Measurements from ENCODE around the gene COL13A1.

The COL13A1 gene

GRCh38 chr10:69878038-69878437, 76.3 kb downstream of the COL13A1 start:
- Histone ChIP-seq H3K27ac (ENCODE audit: low read depth, low read length) (no peak overlapping the region), H3K36me3 (ENCODE audit: control insufficient read depth, insufficient read depth, low read length) (no peaks in the 10 kb centered on the region), H3K27me3 (ENCODE audit: control insufficient read depth, insufficient read depth, low read length) (no peaks in the 10 kb centered on the region; the same call in 1 of the 2 replicates), H3K4me1 (ENCODE audit: control insufficient read depth, insufficient read depth, low read length) (peaks cover 36% of the 10 kb centered on the region), H3K4me3 (ENCODE audit: low read depth, low read length) (no peak overlapping the region), H3K9me3 (ENCODE audit: control insufficient read depth, insufficient read depth, low read length) (no peaks in the 10 kb centered on the region), H3K9ac (ENCODE audit: low read depth, low read length) (no peak overlapping the region)

- H3K9ac ChIP-seq (ENCODE audit: low read depth, low read length): no peak overlapping the region
- peaks cover 29% of the 10 kb centered on the region for H3K4me1 ChIP-seq (ENCODE audit: control insufficient read depth, insufficient read depth, low read length)
- H3K9me3 ChIP-seq (ENCODE audit: control insufficient read depth, insufficient read depth, low read length): no peaks in the 10 kb centered on the region
- no peak overlapping the region for H3K4me3 ChIP-seq (ENCODE audit: low read depth, low read length)
- H3K27ac ChIP-seq (ENCODE audit: low read depth, low read length): no peak overlapping the region
- no peaks in the 10 kb centered on the region; the same call in 1 of the 2 replicates for H3K27me3 ChIP-seq (ENCODE audit: control insufficient read depth, insufficient read depth, low read length)
- no peaks in the 10 kb centered on the region for H3K36me3 ChIP-seq (ENCODE audit: control insufficient read depth, insufficient read depth, low read length)
Observed at GRCh38 chr10:69878951-69879350, 77.2 kb downstream of the COL13A1 start.

GRCh38 chr10:69879634-69880257, 78.0 kb downstream of the COL13A1 start:
- Histone ChIP-seq H3K9me3 (ENCODE audit: control insufficient read depth, insufficient read depth, low read length) (no peaks in the 10 kb centered on the region), H3K4me1 (ENCODE audit: control insufficient read depth, insufficient read depth, low read length) (peaks cover 29% of the 10 kb centered on the region), H3K36me3 (ENCODE audit: control insufficient read depth, insufficient read depth, low read length) (no peaks in the 10 kb centered on the region), H3K9ac (ENCODE audit: low read depth, low read length) (no peak overlapping the region), H3K27ac (ENCODE audit: low read depth, low read length) (no peak overlapping the region), H3K4me3 (ENCODE audit: low read depth, low read length) (no peak overlapping the region), H3K27me3 (ENCODE audit: control insufficient read depth, insufficient read depth, low read length) (no peaks in the 10 kb centered on the region; the same call in 1 of the 2 replicates)

- no peaks in the 10 kb centered on the region for H3K27me3 ChIP-seq (ENCODE audit: control insufficient read depth, insufficient read depth, low read length)
- H3K36me3 ChIP-seq (ENCODE audit: control insufficient read depth, insufficient read depth, low read length): no peaks in the 10 kb centered on the region
- peaks cover 29% of the 10 kb centered on the region for H3K4me1 ChIP-seq (ENCODE audit: control insufficient read depth, insufficient read depth, low read length)
- H3K9me3 ChIP-seq (ENCODE audit: control insufficient read depth, insufficient read depth, low read length): no peaks in the 10 kb centered on the region
- no peak overlapping the region for H3K4me3 ChIP-seq (ENCODE audit: low read depth, low read length)
- H3K27ac ChIP-seq (ENCODE audit: low read depth, low read length): no peak overlapping the region
- H3K9ac ChIP-seq (ENCODE audit: low read depth, low read length): no peak overlapping the region
Observed at GRCh38 chr10:69880301-69881081, 78.8 kb downstream of the COL13A1 start.

GRCh38 chr10:69881202-69881601, 79.5 kb downstream of the COL13A1 start:
- Histone ChIP-seq H3K4me3 (ENCODE audit: low read depth, low read length) (no peak overlapping the region), H3K9ac (ENCODE audit: low read depth, low read length) (no peak overlapping the region), H3K36me3 (ENCODE audit: control insufficient read depth, insufficient read depth, low read length) (no peaks in the 10 kb centered on the region), H3K9me3 (ENCODE audit: control insufficient read depth, insufficient read depth, low read length) (no peaks in the 10 kb centered on the region), H3K4me1 (ENCODE audit: control insufficient read depth, insufficient read depth, low read length) (peaks cover 29% of the 10 kb centered on the region), H3K27me3 (ENCODE audit: control insufficient read depth, insufficient read depth, low read length) (no peaks in the 10 kb centered on the region), H3K27ac (ENCODE audit: low read depth, low read length) (no peak overlapping the region)

- Histone ChIP-seq H3K27ac (ENCODE audit: low read depth, low read length) (no peak overlapping the region), H3K4me1 (ENCODE audit: control insufficient read depth, insufficient read depth, low read length) (peaks cover 18% of the 10 kb centered on the region), H3K36me3 (ENCODE audit: control insufficient read depth, insufficient read depth, low read length) (no peaks in the 10 kb centered on the region), H3K9me3 (ENCODE audit: control insufficient read depth, insufficient read depth, low read length) (no peaks in the 10 kb centered on the region), H3K27me3 (ENCODE audit: control insufficient read depth, insufficient read depth, low read length) (no peaks in the 10 kb centered on the region), H3K4me3 (ENCODE audit: low read depth, low read length) (no peak overlapping the region), H3K9ac (ENCODE audit: low read depth, low read length) (no peak overlapping the region)
Observed at GRCh38 chr10:69883310-69884023, 81.8 kb downstream of the COL13A1 start.

GRCh38 chr10:69884024-69884367, 82.3 kb downstream of the COL13A1 start:
- no peaks in the 10 kb centered on the region for H3K27me3 ChIP-seq (ENCODE audit: control insufficient read depth, insufficient read depth, low read length)
- no peaks in the 10 kb centered on the region for H3K36me3 ChIP-seq (ENCODE audit: control insufficient read depth, insufficient read depth, low read length)
- no peak overlapping the region for H3K9ac ChIP-seq (ENCODE audit: low read depth, low read length)
- H3K4me1 ChIP-seq (ENCODE audit: control insufficient read depth, insufficient read depth, low read length): peaks cover 18% of the 10 kb centered on the region
- no peaks in the 10 kb centered on the region for H3K9me3 ChIP-seq (ENCODE audit: control insufficient read depth, insufficient read depth, low read length)
- H3K27ac ChIP-seq (ENCODE audit: low read depth, low read length): no peak overlapping the region
- no peak overlapping the region for H3K4me3 ChIP-seq (ENCODE audit: low read depth, low read length)

GRCh38 chr10:69884686-69885085, 83.0 kb downstream of the COL13A1 start:
- no peaks in the 10 kb centered on the region for H3K9me3 ChIP-seq (ENCODE audit: control insufficient read depth, insufficient read depth, low read length)
- no peak overlapping the region for H3K4me3 ChIP-seq (ENCODE audit: low read depth, low read length)
- H3K36me3 ChIP-seq (ENCODE audit: control insufficient read depth, insufficient read depth, low read length): no peaks in the 10 kb centered on the region
- no peak overlapping the region for H3K9ac ChIP-seq (ENCODE audit: low read depth, low read length)
- no peak overlapping the region for H3K27ac ChIP-seq (ENCODE audit: low read depth, low read length)
- no peaks in the 10 kb centered on the region for H3K27me3 ChIP-seq (ENCODE audit: control insufficient read depth, insufficient read depth, low read length)
- H3K4me1 ChIP-seq (ENCODE audit: control insufficient read depth, insufficient read depth, low read length): peaks cover 16% of the 10 kb centered on the region

- Histone ChIP-seq H3K4me3 (ENCODE audit: low read depth, low read length) (no peak overlapping the region), H3K4me1 (ENCODE audit: control insufficient read depth, insufficient read depth, low read length) (peaks cover 9% of the 10 kb centered on the region), H3K9ac (ENCODE audit: low read depth, low read length) (no peak overlapping the region), H3K36me3 (ENCODE audit: control insufficient read depth, insufficient read depth, low read length) (no peaks in the 10 kb centered on the region), H3K9me3 (ENCODE audit: control insufficient read depth, insufficient read depth, low read length) (no peaks in the 10 kb centered on the region), H3K27ac (ENCODE audit: low read depth, low read length) (no peak overlapping the region), H3K27me3 (ENCODE audit: control insufficient read depth, insufficient read depth, low read length) (no peaks in the 10 kb centered on the region)
Observed at GRCh38 chr10:69885379-69886013, 83.8 kb downstream of the COL13A1 start.

- Histone ChIP-seq H3K4me1 (ENCODE audit: control insufficient read depth, insufficient read depth, low read length) (no peaks in the 10 kb centered on the region), H3K27me3 (ENCODE audit: control insufficient read depth, insufficient read depth, low read length) (no peaks in the 10 kb centered on the region), H3K9me3 (ENCODE audit: control insufficient read depth, insufficient read depth, low read length) (no peaks in the 10 kb centered on the region), H3K9ac (ENCODE audit: low read depth, low read length) (no peak overlapping the region), H3K27ac (ENCODE audit: low read depth, low read length) (no peak overlapping the region), H3K36me3 (ENCODE audit: control insufficient read depth, insufficient read depth, low read length) (no peaks in the 10 kb centered on the region), H3K4me3 (ENCODE audit: low read depth, low read length) (no peak overlapping the region)
Observed at GRCh38 chr10:69888882-69889584, 87.3 kb downstream of the COL13A1 start.
